Activated CD4-positive, alpha-beta T cell treated with anti-CD3 and anti-CD28 coated beads for 4 hours (primary cell): ENCODE data around the gene ZAP70.
A peak's percentile ranks its signal among the peaks of the same experiment; 100 is the strongest.

Experiments used
- DNase-seq, 2 donors: peaks; one replicate each; pipeline ENCODE4 v3.0.0-alpha.2; 2020

The ZAP70 gene

DNA sequence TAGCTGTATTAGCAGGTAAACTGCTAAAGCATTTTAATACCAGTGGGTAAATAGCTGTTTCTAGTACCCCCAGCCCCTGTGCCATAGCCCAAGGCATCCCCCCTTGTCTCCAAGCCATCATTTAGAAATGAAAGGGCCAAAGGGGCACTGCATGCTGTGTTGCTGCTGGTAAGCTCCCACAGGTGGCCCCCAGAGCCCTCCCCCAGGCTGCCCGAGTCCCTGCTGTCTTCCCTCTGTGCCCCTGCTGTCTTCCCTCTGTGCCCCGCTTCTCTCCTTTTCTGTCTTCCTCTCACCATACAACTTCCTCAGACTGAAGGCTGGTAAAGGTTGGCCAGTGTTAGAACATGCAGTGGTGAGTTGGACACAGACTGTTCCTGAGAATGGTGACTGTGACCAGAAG lies 42.1 kb downstream of the ZAP70 start:
- no peak for DNase-seq

DNA sequence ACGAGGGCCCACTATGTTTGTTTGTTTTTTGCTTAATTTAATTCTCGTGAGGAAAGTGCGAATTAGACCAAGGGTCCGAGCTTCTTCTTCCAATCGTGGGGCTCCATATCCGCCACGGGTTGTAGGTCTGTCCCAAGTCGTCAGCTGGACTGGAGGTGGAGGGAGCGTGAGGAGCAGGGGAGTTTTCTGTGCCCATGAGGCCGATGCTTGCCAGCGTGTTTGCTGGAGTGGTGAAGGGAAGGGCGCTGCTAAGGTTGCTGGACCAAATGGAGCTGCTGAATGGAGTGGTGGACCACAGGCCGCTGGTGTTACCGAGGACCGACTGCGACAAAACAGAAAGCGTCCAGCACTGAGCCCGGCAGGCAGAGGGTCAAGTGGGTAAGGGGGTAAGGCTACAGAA lies 43.7 kb downstream of the ZAP70 start:
- no peak for DNase-seq

DNA sequence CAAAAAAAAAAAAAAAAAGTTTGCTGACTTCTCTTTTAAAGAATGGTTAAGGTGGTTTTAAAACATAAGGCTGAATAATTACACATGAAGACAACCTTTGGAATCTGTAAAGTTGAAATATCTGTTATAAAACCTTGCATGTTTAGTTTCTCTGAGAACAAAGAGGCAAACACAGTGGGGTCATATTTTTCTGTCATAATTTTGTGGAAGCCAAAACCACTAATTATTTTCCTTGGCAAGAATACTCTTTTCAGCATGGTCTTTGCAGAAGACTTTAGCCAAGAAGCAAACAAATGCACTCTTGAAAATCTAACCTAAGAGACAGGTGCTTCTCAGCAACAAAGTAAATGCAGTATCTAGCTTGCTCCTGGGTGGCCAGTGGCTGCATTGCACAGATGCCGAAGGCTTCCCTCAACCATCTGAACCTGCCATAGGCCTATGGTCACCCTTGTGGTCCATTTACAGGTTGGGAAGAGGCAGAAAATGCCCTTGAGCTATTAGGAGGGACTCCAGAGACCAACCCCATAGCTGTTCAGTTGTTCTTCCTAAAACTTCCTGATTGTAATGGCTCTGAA lies 44.8 kb downstream of the ZAP70 start:
- no peak for DNase-seq

DNA sequence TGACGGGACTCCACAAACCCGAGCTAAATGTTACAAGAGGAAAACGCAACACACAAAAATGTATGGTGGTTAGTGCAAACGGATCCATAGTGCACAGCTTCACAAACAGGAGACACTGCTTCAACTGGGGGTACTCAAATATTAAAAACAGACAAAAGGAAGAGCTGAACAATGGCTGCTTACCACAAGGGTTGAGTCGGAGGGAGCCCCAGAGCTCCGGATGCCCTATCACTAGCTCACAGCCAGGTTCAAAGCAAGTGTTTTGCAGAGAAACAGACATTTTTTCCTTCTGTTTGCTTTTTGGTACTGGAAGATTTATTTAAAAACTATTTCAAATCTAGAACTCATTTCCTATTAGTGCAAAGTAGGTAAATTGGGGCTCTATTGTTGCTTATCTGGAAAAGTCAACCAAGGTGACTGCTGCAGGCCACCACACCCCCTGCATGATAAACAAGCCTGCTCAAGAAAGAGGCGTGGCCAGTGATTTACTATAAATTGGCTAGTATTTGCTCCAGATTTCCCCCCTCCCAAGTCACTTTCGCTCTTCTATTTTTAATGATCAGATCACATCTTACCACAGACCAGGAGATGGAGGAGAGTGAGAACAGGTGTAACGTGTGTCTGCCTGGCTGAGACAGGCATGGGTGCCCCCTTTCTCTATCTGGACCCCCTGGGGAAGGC lies 46.5 kb downstream of the ZAP70 start:
- DNase-seq = no peak

DNA sequence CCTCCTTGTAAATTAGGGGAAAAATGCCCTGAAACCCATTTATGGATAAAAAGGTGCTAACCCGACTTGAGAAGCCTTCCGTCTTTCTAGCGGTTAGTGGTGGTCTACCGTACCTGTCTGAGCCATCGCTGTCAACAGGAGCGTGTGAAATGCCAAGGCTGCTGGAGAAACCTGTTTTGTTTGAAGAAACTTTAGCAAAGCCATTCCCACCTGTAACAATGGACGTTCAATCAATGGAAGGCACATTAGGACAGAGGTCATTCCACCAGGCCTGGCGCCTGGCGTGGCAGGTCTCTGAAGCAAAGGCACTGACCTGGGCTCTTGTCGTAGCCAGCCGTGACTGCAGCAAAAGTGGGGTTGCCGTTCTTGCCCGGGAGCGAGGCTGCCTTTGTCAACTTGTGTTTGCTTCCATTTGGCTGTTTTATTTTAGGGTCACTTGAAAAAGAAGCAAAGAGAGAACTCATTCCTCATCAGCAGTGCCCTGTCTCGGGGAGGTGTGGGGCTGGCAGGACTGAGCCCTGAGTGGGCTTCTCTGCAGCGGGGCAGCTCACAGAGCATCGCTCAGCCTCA lies 47.2 kb downstream of the ZAP70 start:
- DNase-seq = no peak

DNA sequence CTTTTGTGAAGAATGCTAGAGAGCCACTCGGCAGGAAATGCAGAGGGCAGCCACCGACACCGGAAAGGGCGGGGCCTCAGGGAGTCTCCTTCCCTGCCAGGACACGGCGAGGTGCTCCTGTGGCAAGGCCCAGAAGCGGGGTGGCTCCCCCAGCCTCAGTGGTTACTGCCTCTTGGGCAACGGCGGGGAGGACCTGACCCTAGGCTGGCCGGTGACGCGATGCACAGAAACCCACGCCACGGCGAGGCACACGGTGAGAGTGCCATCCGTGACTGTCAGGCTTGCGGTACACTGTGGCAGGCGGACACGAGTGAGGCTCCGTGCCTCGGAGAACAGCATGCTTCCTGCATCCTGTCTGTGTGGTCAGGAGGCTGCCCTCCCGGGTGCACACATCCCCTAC lies 47.8 kb downstream of the ZAP70 start:
- DNase-seq = peak; percentile 24 to 38

DNA sequence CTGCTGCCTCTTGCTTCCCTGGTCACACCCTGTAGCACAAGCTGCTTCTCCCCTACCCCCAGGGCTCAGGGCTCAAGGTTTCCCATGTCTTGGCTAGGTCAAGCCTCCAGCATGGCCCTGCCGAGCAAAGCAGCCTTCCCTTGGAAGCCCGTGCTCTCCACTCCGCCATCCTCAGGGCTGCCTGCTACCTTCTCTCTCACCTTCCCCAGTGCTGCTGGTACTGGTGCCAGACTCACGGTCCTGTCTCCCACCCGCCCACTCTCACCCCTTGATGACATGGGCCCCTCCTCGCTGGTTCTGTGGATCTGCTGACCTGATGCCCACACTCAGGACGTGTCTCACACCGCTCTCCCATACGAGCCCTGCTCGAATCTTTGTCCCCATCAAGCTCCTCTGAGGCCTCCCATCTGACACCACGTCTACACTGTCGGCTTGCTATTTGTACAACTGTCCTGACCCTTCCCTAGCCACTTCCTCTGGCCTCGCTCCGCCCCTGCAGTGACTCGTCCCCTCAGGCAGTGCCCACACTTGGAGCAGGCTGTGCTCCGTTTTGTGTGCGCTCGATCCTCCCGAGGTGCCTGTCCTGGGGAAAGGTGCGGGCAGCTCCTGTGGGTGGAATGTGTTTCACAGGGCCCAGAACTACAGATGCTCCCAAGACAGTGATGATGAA lies 49.9 kb downstream of the ZAP70 start:
- DNase-seq = no peak

DNA sequence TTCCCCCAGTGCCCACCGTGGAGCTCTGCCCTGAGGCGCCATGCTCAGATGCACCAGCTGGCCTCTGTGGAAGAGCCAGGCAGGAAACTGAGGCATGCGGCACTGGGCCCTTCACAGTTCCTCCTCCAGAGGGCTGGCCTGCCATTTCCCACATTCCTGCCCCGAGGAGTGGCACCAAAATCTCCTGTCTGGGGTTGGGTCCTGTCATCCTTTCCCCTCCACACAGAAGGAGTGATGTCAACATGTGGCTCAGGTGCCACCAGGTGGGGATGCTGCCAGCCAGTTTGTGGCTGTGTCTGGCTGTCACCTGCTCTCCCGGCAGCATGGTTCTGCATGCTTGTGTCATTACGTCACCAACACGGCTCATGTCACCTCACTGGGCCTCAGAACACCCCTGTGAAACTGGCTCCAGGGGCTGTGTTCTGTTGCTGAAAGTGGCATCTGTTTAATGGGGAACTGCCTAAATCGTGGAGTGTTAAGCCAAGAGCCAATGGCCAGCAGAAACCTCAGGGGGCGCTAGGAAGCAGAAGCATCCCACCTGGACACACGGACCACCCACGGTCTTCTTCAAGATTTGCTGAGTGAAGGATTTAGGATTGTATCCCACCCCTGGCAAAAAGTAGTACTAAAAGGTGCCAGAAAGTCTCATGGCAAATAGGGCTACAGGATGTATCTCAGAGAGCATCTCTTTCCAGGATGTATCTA lies 51.3 kb downstream of the ZAP70 start:
- DNase-seq = no peak

DNA sequence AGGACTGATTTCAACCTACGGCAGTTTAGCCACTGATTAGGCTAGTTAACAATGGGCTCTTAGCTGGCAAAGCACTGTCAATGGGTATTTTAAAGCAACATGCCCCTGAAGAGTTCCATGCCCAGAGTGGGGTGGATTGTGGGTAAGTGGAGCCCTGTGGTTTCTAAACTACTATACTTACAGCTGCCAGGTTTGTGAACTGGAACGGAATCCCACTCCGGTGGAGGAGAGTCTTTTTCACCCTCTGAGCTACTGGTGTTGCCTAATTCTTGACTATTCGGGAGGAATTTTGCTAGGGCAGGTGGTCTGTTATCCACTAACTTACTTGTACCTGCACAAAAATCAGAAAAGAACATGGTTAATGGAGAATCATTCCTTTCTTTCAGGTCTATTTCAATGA lies 52.6 kb downstream of the ZAP70 start:
- no peak for DNase-seq

DNA sequence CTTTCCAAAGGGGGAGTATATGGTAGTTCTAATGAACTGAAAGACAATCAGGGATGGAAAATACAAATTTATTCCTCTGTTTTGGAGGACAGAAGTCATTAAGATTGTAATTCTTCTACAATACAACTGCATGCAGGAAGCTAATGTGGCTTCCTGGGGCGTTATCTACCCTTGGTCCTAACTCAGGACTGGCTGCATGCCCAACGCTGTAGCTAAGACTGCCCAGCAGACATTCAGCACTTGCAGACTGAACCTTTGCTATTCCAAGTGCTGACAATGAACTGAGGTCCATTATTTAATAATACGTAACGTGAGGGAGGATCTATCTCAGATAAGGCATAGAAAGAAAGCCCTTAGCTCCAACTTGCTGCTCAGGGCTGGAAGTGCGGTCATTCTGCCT lies 53.2 kb downstream of the ZAP70 start:
- DNase-seq = no peak

DNA sequence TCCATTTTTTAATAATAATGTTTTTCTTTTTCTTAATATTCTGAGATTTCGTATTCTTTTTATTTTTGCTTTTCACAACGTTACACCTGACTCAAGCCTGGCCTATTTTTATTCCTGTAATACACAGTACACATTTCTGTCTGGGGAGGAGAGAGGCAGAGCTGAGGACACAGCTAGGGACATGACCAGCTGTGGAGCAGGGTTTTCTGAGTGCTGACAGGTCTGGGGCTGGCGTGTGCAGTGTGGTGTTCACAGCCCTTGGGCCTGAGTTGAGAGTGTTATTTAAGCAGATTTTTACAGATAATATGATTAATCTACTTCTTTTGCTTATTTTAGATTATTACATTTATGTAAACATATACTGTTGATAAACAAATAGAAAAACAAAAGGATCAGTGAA lies 55.9 kb downstream of the ZAP70 start:
- no peak for DNase-seq

DNA sequence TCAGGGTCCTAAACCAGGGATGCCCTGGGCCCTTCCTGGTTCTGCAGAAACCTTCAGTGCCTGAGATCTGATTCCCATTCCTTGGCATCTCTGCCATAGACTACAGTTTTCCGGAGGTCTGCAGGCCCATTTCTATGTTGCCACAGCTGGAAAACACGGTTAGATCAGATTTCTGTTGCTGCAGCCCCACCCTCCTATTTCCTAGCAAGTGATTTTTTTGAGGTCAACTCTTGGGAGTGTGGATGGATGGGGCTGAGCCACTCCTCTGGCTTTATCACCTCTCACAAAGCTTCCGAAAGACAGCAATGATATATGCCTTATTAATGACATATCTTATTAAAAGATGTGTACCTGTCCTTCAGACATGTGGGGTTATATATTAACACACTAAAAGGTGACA lies 56.3 kb downstream of the ZAP70 start:
- DNase-seq = no peak

DNA sequence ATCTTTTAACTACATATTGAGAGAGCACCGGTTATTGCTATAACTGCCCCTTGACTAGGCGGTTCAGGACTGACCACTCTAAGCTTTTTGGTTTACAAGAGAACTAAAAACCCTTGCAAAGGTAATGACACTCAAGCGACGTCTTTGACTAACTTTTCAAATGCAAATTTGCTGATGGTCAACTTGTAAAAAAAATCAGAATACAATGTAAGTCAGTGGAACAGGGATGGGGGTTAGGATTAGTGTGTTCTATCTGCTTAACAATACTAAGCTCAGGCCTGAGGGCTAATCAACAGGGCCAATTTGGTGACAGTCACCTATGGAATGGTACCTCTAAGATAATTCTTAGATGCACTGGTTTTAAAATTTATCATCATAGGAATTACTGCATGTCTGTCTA lies 57.1 kb downstream of the ZAP70 start:
- no peak for DNase-seq

DNA sequence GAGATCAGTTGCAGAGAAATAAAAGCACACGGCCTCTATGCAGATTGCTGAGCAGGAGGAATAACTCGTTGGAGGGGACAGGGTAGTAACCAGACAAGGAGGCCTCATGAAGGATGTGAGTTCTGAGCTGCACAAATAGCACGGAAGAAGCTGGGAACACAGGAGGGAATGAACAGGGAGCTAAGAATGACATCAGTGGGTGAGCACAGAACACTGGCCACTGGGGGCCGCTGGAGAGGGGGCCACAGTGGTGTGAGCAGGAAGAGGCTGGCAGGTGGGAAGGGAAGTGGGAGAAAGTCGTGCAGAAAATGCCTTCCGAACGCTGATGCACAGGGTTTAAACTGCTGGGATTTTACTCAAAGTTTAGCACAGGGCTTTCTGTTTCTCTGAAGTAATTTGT lies 61.0 kb downstream of the ZAP70 start:
- DNase-seq = no peak

DNA sequence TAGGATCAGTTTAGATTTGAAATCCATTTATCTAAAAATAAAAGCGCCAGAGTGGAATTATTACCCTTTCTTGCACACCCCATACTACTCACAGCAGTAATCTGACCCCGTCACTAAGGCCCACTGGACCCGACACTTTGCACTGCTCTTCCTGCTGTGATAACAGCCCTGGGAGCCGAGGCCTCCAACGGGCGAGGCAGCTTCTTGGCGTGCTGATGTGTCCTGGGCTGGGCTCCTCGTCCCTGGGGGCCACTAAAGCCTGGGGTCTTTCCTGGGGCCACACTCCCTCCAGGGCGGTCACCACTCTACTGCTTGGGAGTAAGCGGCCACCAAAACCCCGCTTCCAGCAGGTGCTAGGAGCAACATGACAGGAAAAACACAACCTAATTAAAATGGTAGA lies 61.7 kb downstream of the ZAP70 start:
- DNase-seq = no peak

DNA sequence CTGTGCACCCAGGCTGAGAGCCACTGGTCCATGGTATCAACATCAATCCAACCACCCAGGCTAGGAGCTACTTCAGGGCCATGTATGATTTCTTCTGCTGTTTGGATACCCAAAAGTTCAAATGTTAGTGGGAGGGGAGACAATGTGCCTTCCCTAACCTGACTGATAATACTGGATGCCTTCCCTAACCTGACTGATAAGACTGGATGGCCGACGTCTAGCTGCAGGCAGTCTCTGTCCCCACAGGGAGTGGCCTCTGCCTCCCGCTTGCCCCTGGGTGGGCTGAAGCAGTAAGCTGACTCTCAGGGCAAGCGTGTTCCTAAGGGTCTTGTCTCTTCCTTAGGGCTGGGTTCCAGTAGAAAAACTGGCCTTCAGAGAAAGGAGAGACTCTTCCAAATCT lies 65.8 kb downstream of the ZAP70 start:
- DNase-seq = no peak

DNA sequence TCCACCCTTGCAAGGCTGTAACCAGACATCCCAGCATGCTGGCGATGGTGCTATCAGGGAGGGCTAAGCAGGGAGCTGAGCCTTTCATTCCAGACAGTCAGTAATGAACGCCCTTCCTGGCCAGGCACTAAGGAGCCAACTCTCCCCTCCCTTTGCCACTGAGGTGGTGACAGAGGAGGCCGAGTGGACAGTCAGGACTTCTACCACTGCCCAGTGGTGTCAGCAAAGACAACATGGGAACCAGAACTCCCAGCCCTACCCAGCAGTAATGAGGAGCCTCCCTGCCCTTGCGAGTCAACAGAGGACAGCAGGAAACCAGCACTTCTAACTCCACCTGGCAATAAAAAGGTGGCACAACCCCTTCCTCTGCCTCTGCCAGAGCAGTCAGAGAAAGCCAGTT lies 68.6 kb downstream of the ZAP70 start:
- no peak for DNase-seq

DNA sequence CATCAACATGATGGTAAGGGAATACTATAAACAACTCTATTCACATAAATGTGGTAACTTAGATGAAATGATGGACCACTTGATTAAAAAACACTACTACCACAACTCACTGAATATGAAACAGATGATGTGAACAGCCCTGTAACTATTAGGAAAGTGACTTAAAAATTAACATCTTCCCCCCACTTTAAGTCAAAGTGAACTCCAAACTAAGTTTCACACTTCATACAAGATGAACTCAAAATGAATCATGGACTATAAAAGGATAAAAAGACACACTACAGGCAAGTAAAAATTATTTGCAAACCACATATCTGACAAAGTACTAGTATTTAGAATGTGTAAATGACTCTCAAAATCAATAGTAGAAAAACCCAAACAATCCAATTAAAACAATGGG lies 71.6 kb downstream of the ZAP70 start:
- no peak for DNase-seq

DNA sequence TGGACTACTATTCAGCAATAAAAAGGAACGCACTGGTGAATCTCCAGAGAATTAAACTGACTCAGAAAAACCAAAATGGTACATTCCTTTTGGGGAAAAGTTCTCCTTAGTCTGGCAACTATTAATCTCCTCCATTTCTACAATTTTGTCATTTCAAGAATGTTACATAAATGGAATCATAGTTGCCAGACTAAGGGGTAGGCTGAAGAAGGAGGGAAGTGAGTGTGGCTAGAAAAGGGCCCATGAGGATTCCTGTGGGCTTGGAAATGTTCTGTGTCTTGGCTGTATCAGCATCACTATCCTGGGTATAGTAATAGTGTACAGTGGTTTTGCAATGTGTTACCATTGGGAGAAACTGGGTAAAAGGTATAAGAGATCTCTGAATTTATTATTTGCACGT lies 72.4 kb downstream of the ZAP70 start:
- no peak for DNase-seq

DNA sequence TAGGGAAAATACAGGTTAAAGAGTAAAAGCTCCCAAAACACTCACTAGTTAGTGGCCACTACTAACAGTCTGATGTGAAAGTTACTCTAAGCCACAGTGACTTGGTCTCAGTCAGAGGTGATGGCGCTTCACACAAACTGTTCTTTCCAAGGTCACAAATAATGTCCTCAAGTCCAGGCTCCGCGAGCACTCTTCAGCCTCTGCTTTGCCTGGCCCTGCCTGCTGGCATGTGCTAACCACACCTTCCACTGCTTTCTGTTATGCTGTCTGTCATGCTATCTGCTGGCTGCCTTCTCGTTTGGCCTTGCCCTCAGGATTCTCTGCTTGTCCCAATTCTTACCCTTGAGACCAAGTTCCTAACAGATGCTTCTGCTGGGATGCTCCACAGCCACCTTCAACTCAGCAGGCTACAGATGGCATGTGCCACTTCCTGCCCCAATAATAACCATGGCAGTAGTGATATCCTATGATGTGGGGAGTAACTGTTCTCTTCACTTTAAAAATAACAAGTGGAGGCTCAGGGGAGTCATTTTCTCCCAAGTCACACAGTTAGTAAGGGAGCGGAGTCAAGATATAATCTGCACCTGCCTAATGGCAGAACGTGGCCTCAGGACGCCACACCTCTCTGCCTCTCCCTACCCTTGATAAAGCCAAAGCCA lies 75.7 kb downstream of the ZAP70 start:
- no peak for DNase-seq
